HEK293 (cell line): ENCODE data around the gene NXPH4.
A peak's percentile ranks its signal among the peaks of the same experiment; 100 is the strongest.

Source experiments
- BCL11A ChIP-seq: fragments of 450-650 bp; formaldehyde crosslinking; IDR thresholded peaks from 2 replicates; pipeline ENCODE4 v1.5.1; 2016; ENCODE audit warnings: low read depth, missing biosample characterization, missing genetic modification characterization
- GLIS2 ChIP-seq: fragments of 450-650 bp; formaldehyde crosslinking; IDR thresholded peaks from 2 replicates; pipeline ENCODE4 v1.5.1; 2016; ENCODE audit warnings: missing biosample characterization, missing genetic modification characterization
- HOXD13 ChIP-seq: sonication (generic); formaldehyde crosslinking; IDR thresholded peaks from 2 replicates; pipeline ENCODE4 v1.8.0; 2022; ENCODE audit warnings: missing genetic modification reagents, borderline replicate concordance
- IKZF3 ChIP-seq: fragments of 450-650 bp; IDR thresholded peaks from 2 replicates; pipeline ENCODE4 v1.5.0; 2018; ENCODE audit warnings: missing biosample characterization, mild to moderate bottlenecking, missing genetic modification characterization, moderate library complexity
- KLF1 ChIP-seq: fragments of 450-650 bp; formaldehyde crosslinking; IDR thresholded peaks from 2 replicates; pipeline ENCODE4 v1.5.1; 2016; ENCODE audit warnings: missing biosample characterization, missing genetic modification characterization
- KLF17 ChIP-seq: fragments of 450-650 bp; formaldehyde crosslinking; IDR thresholded peaks from 2 replicates; pipeline ENCODE4 v1.5.1; 2016; ENCODE audit warnings: missing biosample characterization, missing genetic modification characterization
- YY2 ChIP-seq: fragments of 450-650 bp; formaldehyde crosslinking; IDR thresholded peaks from 2 replicates; pipeline ENCODE4 v1.5.1; 2016; ENCODE audit warnings: missing biosample characterization, missing genetic modification characterization
- ZBTB17 ChIP-seq: fragments of 450-650 bp; formaldehyde crosslinking; IDR thresholded peaks from 2 replicates; pipeline ENCODE4 v1.5.1; 2016; ENCODE audit warnings: missing biosample characterization, missing genetic modification characterization
- ZBTB48 ChIP-seq: fragments of 450-650 bp; formaldehyde crosslinking; IDR thresholded peaks from 2 replicates; pipeline ENCODE4 v1.5.1; 2016; ENCODE audit warnings: missing biosample characterization, missing genetic modification characterization
- ZEB2 ChIP-seq: fragments of 450-650 bp; formaldehyde crosslinking; IDR thresholded peaks from 2 replicates; pipeline ENCODE4 v1.5.1; 2016; ENCODE audit warnings: missing biosample characterization, missing genetic modification characterization
- ZNF10 ChIP-seq: fragments of 450-650 bp; formaldehyde crosslinking; IDR thresholded peaks from 2 replicates; pipeline ENCODE4 v1.5.1; 2017; ENCODE audit warnings: missing biosample characterization, missing genetic modification characterization
- ZNF16 ChIP-seq: fragments of 450-650 bp; formaldehyde crosslinking; IDR thresholded peaks from 2 replicates; pipeline ENCODE4 v1.5.1; 2016; ENCODE audit warnings: low read depth, missing biosample characterization, missing genetic modification characterization
- ZNF2 ChIP-seq: fragments of 450-650 bp; formaldehyde crosslinking; IDR thresholded peaks from 2 replicates; pipeline ENCODE4 v1.5.1; 2016; ENCODE audit warnings: missing biosample characterization, missing genetic modification characterization
- ZNF324 ChIP-seq: fragments of 450-650 bp; formaldehyde crosslinking; IDR thresholded peaks from 2 replicates; pipeline ENCODE4 v1.5.1; 2016; ENCODE audit warnings: missing biosample characterization, missing genetic modification characterization
- ZNF398 ChIP-seq: fragments of 450-650 bp; formaldehyde crosslinking; IDR thresholded peaks from 2 replicates; pipeline ENCODE4 v1.5.1; 2017; ENCODE audit warnings: missing biosample characterization, missing genetic modification characterization
- ZNF473 ChIP-seq: fragments of 450-650 bp; formaldehyde crosslinking; IDR thresholded peaks from 2 replicates; pipeline ENCODE4 v1.5.1; 2017; ENCODE audit warnings: missing biosample characterization, missing genetic modification characterization
- ZNF654 ChIP-seq: fragments of 450-650 bp; formaldehyde crosslinking; IDR thresholded peaks from 2 replicates; pipeline ENCODE4 v1.5.1; 2016; ENCODE audit warnings: low read depth, missing biosample characterization, missing genetic modification characterization
- ZNF692 ChIP-seq: fragments of 450-650 bp; formaldehyde crosslinking; IDR thresholded peaks from 2 replicates; pipeline ENCODE4 v1.5.1; 2016; ENCODE audit warnings: missing biosample characterization, missing genetic modification characterization
- ZNF843 ChIP-seq: fragments of 450-650 bp; formaldehyde crosslinking; IDR thresholded peaks from 2 replicates; pipeline ENCODE4 v1.5.1; 2016; ENCODE audit warnings: missing biosample characterization, missing genetic modification characterization
- TF ChIP-seq, protein P1 (sequence below): fragments of 450-650 bp; formaldehyde crosslinking; IDR thresholded peaks from 2 replicates; pipeline ENCODE4 v1.5.1; 2016; ENCODE audit warnings: missing biosample characterization, missing genetic modification characterization
- TF ChIP-seq, protein P2 (sequence below): fragments of 450-650 bp; formaldehyde crosslinking; IDR thresholded peaks from 2 replicates; pipeline ENCODE4 v1.5.1; 2016; ENCODE audit warnings: missing biosample characterization, missing genetic modification characterization
- TF ChIP-seq, protein P3 (sequence below): fragments of 450-650 bp; formaldehyde crosslinking; conservative IDR thresholded peaks from 2 replicates; pipeline ENCODE4 v1.5.1; 2016; ENCODE audit warnings: low read depth, missing biosample characterization, missing genetic modification characterization
- TF ChIP-seq, protein P4 (sequence below): fragments of 450-650 bp; formaldehyde crosslinking; IDR thresholded peaks from 2 replicates; pipeline ENCODE4 v1.5.1; 2016; ENCODE audit warnings: missing biosample characterization, missing genetic modification characterization

NXPH4 gene

DNA sequence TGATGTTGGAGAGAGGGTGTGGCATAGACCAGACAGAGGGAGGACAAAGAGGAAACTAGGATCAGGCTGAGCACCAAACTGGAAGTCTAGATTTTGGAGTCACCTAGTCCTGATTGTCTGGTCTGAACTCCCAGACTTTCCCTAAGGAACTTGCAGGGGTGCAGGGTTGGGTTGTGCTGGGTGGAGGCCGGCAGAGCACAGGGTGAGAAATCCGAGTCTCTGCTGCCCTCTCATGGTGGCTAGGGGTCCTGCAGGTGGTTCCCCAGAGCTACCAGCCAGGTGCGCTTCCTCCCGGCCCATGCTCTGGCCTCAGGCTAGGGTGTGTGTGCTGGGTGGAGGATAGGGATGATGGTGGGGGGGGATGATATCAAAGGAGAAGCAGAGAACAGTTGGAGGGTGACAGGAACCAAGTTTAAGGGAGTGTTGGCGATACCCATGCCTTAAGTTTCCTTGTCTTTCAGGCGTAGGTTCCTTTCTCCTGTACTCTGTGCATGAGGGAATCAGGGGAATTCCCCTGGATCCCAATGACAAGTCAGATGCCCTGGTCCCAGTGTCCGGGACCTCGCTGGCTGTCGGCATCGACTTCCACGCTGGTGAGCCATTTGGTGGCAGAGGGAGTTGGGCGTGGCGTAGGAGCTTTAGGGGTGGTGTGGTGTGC lies 33.5 kb upstream of the NXPH4 start (continued):
- TF ChIP-seq, protein P1, sequence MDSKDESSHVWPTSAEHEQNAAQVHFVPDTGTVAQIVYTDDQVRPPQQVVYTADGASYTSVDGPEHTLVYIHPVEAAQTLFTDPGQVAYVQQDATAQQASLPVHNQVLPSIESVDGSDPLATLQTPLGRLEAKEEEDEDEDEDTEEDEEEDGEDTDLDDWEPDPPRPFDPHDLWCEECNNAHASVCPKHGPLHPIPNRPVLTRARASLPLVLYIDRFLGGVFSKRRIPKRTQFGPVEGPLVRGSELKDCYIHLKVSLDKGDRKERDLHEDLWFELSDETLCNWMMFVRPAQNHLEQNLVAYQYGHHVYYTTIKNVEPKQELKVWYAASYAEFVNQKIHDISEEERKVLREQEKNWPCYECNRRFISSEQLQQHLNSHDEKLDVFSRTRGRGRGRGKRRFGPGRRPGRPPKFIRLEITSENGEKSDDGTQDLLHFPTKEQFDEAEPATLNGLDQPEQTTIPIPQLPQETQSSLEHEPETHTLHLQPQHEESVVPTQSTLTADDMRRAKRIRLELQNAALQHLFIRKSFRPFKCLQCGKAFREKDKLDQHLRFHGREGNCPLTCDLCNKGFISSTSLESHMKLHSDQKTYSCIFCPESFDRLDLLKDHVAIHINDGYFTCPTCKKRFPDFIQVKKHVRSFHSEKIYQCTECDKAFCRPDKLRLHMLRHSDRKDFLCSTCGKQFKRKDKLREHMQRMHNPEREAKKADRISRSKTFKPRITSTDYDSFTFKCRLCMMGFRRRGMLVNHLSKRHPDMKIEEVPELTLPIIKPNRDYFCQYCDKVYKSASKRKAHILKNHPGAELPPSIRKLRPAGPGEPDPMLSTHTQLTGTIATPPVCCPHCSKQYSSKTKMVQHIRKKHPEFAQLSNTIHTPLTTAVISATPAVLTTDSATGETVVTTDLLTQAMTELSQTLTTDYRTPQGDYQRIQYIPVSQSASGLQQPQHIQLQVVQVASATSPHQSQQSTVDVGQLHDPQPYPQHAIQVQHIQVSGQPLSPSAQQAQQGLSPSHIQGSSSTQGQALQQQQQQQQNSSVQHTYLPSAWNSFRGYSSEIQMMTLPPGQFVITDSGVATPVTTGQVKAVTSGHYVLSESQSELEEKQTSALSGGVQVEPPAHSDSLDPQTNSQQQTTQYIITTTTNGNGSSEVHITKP (tag by site-specific recombination) = peak; percentile 41; the same call in 1 of the 2 replicates
- peak; percentile 83 for TF ChIP-seq KLF17 (tag by site-specific recombination)
- TF ChIP-seq YY2 (tag by site-specific recombination) = no peak
- TF ChIP-seq, protein P2, sequence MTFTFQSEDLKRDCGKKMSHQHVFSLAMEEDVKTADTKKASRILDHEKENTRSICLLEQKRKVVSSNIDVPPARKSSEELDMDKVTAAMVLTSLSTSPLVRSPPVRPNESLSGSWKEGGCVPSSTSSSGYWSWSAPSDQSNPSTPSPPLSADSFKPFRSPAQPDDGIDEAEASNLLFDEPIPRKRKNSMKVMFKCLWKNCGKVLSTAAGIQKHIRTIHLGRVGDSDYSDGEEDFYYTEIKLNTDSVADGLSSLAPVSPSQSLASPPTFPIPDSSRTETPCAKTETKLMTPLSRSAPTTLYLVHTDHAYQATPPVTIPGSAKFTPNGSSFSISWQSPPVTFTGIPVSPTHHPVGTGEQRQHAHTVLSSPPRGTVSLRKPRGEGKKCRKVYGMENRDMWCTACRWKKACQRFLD = no peak
- TF ChIP-seq ZBTB17 (tag by site-specific recombination) = peak; percentile 92
- TF ChIP-seq ZNF398 (tag by site-specific recombination) = no peak
- TF ChIP-seq ZBTB48 (tag by site-specific recombination) = 0 out of 2 replicates have a peak, but pooled peaks have one; percentile 66
- peak; percentile 73 for TF ChIP-seq IKZF3 (tag by site-specific recombination)
- TF ChIP-seq HOXD13 (CRISPR knock-in tag) = no peak
- no peak for TF ChIP-seq ZNF473 (tag by site-specific recombination)
- TF ChIP-seq ZNF843 (tag by site-specific recombination) = no peak
- TF ChIP-seq KLF1 (tag by site-specific recombination) = peak; percentile 89
- TF ChIP-seq GLIS2 (tag by site-specific recombination) = peak; percentile 4; the same call in 1 of the 2 replicates
- peak; percentile 64; the same call in 1 of the 2 replicates for TF ChIP-seq ZNF2 (tag by site-specific recombination)
- TF ChIP-seq, protein P3, sequence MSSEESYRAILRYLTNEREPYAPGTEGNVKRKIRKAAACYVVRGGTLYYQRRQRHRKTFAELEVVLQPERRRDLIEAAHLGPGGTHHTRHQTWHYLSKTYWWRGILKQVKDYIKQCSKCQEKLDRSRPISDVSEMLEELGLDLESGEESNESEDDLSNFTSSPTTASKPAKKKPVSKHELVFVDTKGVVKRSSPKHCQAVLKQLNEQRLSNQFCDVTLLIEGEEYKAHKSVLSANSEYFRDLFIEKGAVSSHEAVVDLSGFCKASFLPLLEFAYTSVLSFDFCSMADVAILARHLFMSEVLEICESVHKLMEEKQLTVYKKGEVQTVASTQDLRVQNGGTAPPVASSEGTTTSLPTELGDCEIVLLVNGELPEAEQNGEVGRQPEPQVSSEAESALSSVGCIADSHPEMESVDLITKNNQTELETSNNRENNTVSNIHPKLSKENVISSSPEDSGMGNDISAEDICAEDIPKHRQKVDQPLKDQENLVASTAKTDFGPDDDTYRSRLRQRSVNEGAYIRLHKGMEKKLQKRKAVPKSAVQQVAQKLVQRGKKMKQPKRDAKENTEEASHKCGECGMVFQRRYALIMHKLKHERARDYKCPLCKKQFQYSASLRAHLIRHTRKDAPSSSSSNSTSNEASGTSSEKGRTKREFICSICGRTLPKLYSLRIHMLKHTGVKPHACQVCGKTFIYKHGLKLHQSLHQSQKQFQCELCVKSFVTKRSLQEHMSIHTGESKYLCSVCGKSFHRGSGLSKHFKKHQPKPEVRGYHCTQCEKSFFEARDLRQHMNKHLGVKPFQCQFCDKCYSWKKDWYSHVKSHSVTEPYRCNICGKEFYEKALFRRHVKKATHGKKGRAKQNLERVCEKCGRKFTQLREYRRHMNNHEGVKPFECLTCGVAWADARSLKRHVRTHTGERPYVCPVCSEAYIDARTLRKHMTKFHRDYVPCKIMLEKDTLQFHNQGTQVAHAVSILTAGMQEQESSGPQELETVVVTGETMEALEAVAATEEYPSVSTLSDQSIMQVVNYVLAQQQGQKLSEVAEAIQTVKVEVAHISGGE (tag by site-specific recombination) = no peak
- no peak for TF ChIP-seq BCL11A (tag by site-specific recombination)
- TF ChIP-seq ZNF654 (tag by site-specific recombination) = peak; percentile 86
- TF ChIP-seq, protein P4, sequence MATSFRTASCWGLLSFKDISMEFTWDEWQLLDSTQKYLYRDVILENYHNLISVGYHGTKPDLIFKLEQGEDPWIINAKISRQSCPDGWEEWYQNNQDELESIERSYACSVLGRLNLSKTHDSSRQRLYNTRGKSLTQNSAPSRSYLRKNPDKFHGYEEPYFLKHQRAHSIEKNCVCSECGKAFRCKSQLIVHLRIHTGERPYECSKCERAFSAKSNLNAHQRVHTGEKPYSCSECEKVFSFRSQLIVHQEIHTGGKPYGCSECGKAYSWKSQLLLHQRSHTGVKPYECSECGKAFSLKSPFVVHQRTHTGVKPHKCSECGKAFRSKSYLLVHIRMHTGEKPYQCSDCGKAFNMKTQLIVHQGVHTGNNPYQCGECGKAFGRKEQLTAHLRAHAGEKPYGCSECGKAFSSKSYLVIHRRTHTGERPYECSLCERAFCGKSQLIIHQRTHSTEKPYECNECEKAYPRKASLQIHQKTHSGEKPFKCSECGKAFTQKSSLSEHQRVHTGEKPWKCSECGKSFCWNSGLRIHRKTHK = no peak
- TF ChIP-seq ZEB2 (tag by site-specific recombination) = 0 out of 2 replicates have a peak, but pooled peaks have one; percentile 21
- no peak for TF ChIP-seq ZNF16 (tag by site-specific recombination)
- 0 out of 2 replicates have a peak, but pooled peaks have one; percentile 23 for TF ChIP-seq ZNF324
- no peak for TF ChIP-seq ZNF10 (tag by site-specific recombination)
- TF ChIP-seq ZNF692 (tag by site-specific recombination) = no peak
